GM23338 (cell line): Measurements from ENCODE around the gene FFAR2. TPM values are rescaled to one million over a fixed set of nuclear protein-coding genes. Genes with fewer than 3 reads are reported as not detected.

Source experiments
- ATAC-seq: fragments of 200-7000 bp; cut with Tn5 transposase; 3 replicates; pipeline ENCODE4 v1.9.1; 2020
- DNase-seq: peaks from one replicate; pipeline ENCODE4 v3.0.0-alpha.2; 2015; ENCODE audit warnings: low spot score
- H2AFZ ChIP-seq: fragments of 200-600 bp; sonication (generic); 2 replicates; pipeline ENCODE4 v1.8.0; 2016; ENCODE audit warnings: antibody characterized with exemption, mild to moderate bottlenecking, moderate library complexity
- H3F3A ChIP-seq: fragments of 200-600 bp; sonication (generic); replicated peaks from 2 replicates; pipeline ENCODE4 v1.8.0; 2017; ENCODE audit warnings: antibody characterized with exemption, mixed run types, low read depth
- H3K27ac ChIP-seq: fragments of 200-600 bp; sonication (generic); 2 replicates; pipeline ENCODE4 v1.6.1; 2016; ENCODE audit warnings: low read depth
- H3K27me3 ChIP-seq: fragments of 200-600 bp; sonication (generic); 2 replicates; pipeline ENCODE4 v1.8.0; 2016; ENCODE audit warnings: mild to moderate bottlenecking, mixed run types, moderate library complexity; ENCODE audit not compliant: insufficient read depth
- H3K36me3 ChIP-seq: fragments of 200-600 bp; sonication (generic); 2 replicates; pipeline ENCODE4 v1.8.0; 2016; ENCODE audit warnings: mild to moderate bottlenecking; ENCODE audit not compliant: insufficient read depth
- H3K4me1 ChIP-seq: fragments of 200-600 bp; sonication (generic); 2 replicates; pipeline ENCODE4 v1.8.0; 2016; ENCODE audit warnings: mild to moderate bottlenecking, moderate library complexity; ENCODE audit not compliant: insufficient read depth
- H3K4me2 ChIP-seq: fragments of 200-600 bp; sonication (generic); 2 replicates; pipeline ENCODE4 v1.7.1; 2017; ENCODE audit warnings: mixed run types
- H3K4me3 ChIP-seq: fragments of 200-600 bp; sonication (generic); 2 replicates; pipeline ENCODE4 v1.6.1; 2016; ENCODE audit warnings: mixed run types
- H3K79me2 ChIP-seq: fragments of 200-600 bp; sonication (generic); replicated peaks from 2 replicates; pipeline ENCODE4 v1.8.0; 2017; ENCODE audit warnings: mild to moderate bottlenecking; ENCODE audit not compliant: insufficient read depth
- H3K9me2 ChIP-seq: fragments of 200-600 bp; sonication (generic); 2 replicates; pipeline ENCODE4 v1.8.0; 2017; ENCODE audit not compliant: insufficient read depth
- H4K20me1 ChIP-seq: fragments of 200-600 bp; sonication (generic); replicated peaks from 2 replicates; pipeline ENCODE4 v1.8.0; 2017; ENCODE audit warnings: mild to moderate bottlenecking; ENCODE audit not compliant: insufficient read depth
- H3K27ac Mint-ChIP-seq: 2 replicates; pipeline ENCODE4 v1.8.0; 2020; ENCODE audit warnings: inconsistent platforms, mild to moderate bottlenecking, moderate library complexity, mixed read lengths
- H3K27me3 Mint-ChIP-seq: 3 replicates; pipeline ENCODE4 v1.8.0; 2022; ENCODE audit warnings: low read depth, mild to moderate bottlenecking, moderate library complexity, mixed read lengths, inconsistent platforms; ENCODE audit not compliant: insufficient read depth, poor library complexity
- H3K36me3 Mint-ChIP-seq: 3 replicates; pipeline ENCODE4 v1.8.0; 2021; ENCODE audit warnings: low read depth, mild to moderate bottlenecking, inconsistent platforms, moderate library complexity, mixed read lengths
- H3K4me1 Mint-ChIP-seq: 3 replicates; pipeline ENCODE4 v1.8.0; 2020; ENCODE audit warnings: mild to moderate bottlenecking, inconsistent platforms, mixed read lengths
- H3K4me3 Mint-ChIP-seq: 3 replicates; pipeline ENCODE4 v1.8.0; 2021; ENCODE audit warnings: moderate library complexity, mild to moderate bottlenecking, inconsistent platforms, mixed read lengths
- H3K9me3 Mint-ChIP-seq: 3 replicates; pipeline ENCODE4 v1.8.0; 2020; ENCODE audit warnings: moderate library complexity, mild to moderate bottlenecking, inconsistent platforms, mixed read lengths
- CREB1 ChIP-seq: fragments of 250-450 bp; sonication (Bioruptor Pico); IDR thresholded peaks from 2 replicates; pipeline ENCODE4 v1.5.0; 2020; ENCODE audit warnings: low read depth, mild to moderate bottlenecking, moderate library complexity
- CTCF ChIP-seq, 2 experiments: fragments of 200-600 bp in 1 of 2; sonication (generic) in 1 of 2; conservative IDR thresholded peaks; 2 replicates each; pipeline versions ENCODE4 v1.5.1 to v1.6.1; 2016 to 2017; ENCODE audit warnings: antibody characterized with exemption in 2 of 2, low read depth in 2 of 2, mild to moderate bottlenecking in 2 of 2, moderate library complexity in 1 of 2
- EZH2phosphoT487 ChIP-seq: fragments of 200-600 bp; sonication (generic); IDR thresholded peaks from one replicate; pipeline ENCODE4 v1.8.1; 2018; ENCODE audit warnings: antibody characterized with exemption; ENCODE audit not compliant: unreplicated experiment
- JUNB ChIP-seq: IDR thresholded peaks from one replicate; pipeline ENCODE4 v1.6.1; 2016; ENCODE audit warnings: antibody characterized with exemption; ENCODE audit not compliant: unreplicated experiment
- NANOG ChIP-seq: IDR thresholded peaks from 2 replicates; pipeline ENCODE4 v1.6.1; 2016; ENCODE audit warnings: antibody characterized with exemption, borderline replicate concordance
- REST ChIP-seq: IDR thresholded peaks from one replicate; pipeline ENCODE4 v1.6.1; 2018; ENCODE audit warnings: antibody characterized with exemption; ENCODE audit not compliant: unreplicated experiment
- STAT1 ChIP-seq: IDR thresholded peaks from one replicate; pipeline ENCODE4 v1.6.1; 2016; ENCODE audit warnings: antibody characterized with exemption; ENCODE audit not compliant: unreplicated experiment
- ZNF331 ChIP-seq: fragments of 250-450 bp; sonication (Bioruptor Pico); IDR thresholded peaks from 2 replicates; pipeline ENCODE4 v1.5.0; 2020; ENCODE audit warnings: low read depth, mild to moderate bottlenecking, moderate library complexity
- ZNF462 ChIP-seq: fragments of 250-450 bp; sonication (Bioruptor Pico); IDR thresholded peaks from 2 replicates; pipeline ENCODE4 v1.5.0; 2020; ENCODE audit warnings: mild to moderate bottlenecking, moderate library complexity
- polyA plus RNA-seq: library from polyadenylated mRNA; unstranded; fragments of >200 nt; fragmentation: Nextera tagmentation; extraction: Ambion mirVana; gene quantifications from 2 replicates; pipeline ENCODE4 v1.2.1, GENCODE V29; 2016
- total RNA-seq: library from RNA; depleted of rRNA; stranded (reverse); fragments of >200 nt; shearing (Covaris generic); gene quantifications from 2 replicates; pipeline ENCODE4 v1.2.3, GENCODE V29; 2014

The FFAR2 gene
- total and polyA plus RNA-seq, 2 experiments from 2014 or later: not detected

GRCh38 chr19:35484252-35485036 is 36.4 kb downstream of the FFAR2 start:
- H3K4me1 Mint-ChIP-seq: peaks cover 3% of the 10 kb centered on the region; the same call in 2 of the 3 replicates
- H3K4me1 ChIP-seq: no peaks in the 10 kb centered on the region
- no peaks in the 10 kb centered on the region for H3K36me3 Mint-ChIP-seq
- H3K27me3 Mint-ChIP-seq: peaks cover 9% of the 10 kb centered on the region
- no peak overlapping the region for H2AFZ ChIP-seq
- no peaks in the 10 kb centered on the region for H4K20me1 ChIP-seq
- H3K9me2 ChIP-seq: no peaks in the 10 kb centered on the region
- H3K4me3 Mint-ChIP-seq: no peak overlapping the region
- ATAC-seq (no peak), DNase-seq (no peak)
- H3K36me3 ChIP-seq: no peaks in the 10 kb centered on the region
- no peaks in the 10 kb centered on the region for H3K27me3 ChIP-seq
- no peak overlapping the region for H3K27ac ChIP-seq
- H3K4me2 ChIP-seq: no peak overlapping the region
- no peaks in the 10 kb centered on the region; the same call in 2 of the 3 replicates for H3K9me3 Mint-ChIP-seq
- no peak overlapping the region for H3K4me3 ChIP-seq
- H3K79me2 ChIP-seq: no peaks in the 10 kb centered on the region
- H3F3A ChIP-seq: no peaks in the 10 kb centered on the region
- H3K27ac Mint-ChIP-seq: no peak overlapping the region
- TF ChIP-seq JUNB (no peak), NANOG (no peak), REST (no peak), STAT1 (no peak)

GRCh38 chr19:35486268-35486708 is 38.2 kb downstream of the FFAR2 start:
- Histone ChIP-seq H3K9me2 (no peaks in the 10 kb centered on the region), H3K4me2 (no peak overlapping the region)
- H3K27me3 Mint-ChIP-seq: peaks cover 11% of the 10 kb centered on the region
- TF ChIP-seq EZH2phosphoT487: no peak
- TF ChIP-seq ZNF331 (CRISPR knock-in tag): no peak
- no peak for TF ChIP-seq ZNF462
- no peak for TF ChIP-seq CTCF (conservative IDR thresholded peaks at IDR 0.05; ENCODE audit: low read depth in 2 of 2)
- no peak for TF ChIP-seq CREB1 (CRISPR knock-in tag)
- no peak for TF ChIP-seq STAT1

More at GRCh38 chr19:35486268-35486708, 38.2 kb downstream of the FFAR2 start:
- no peaks in the 10 kb centered on the region for H4K20me1 ChIP-seq
- H3K79me2 ChIP-seq: no peaks in the 10 kb centered on the region
- no peaks in the 10 kb centered on the region for H3F3A ChIP-seq
- no peaks in the 10 kb centered on the region for H3K27me3 ChIP-seq
- DNase-seq: no peak
- H3K36me3 ChIP-seq: no peaks in the 10 kb centered on the region
- H3K27ac ChIP-seq: no peak overlapping the region
- Mint-ChIP-seq H3K9me3 (no peaks in the 10 kb centered on the region; the same call in 2 of the 3 replicates), H3K4me1 (peaks cover 3% of the 10 kb centered on the region; the same call in 2 of the 3 replicates), H3K27ac (no peak overlapping the region), H3K36me3 (no peaks in the 10 kb centered on the region), H3K4me3 (no peak overlapping the region)
- no peak overlapping the region for H3K4me3 ChIP-seq
- no peaks in the 10 kb centered on the region for H3K4me1 ChIP-seq
- ATAC-seq: no peak
- H2AFZ ChIP-seq: no peak overlapping the region
